ENCODE measurements around the gene CLEC2A. TPM values are rescaled to one million over a fixed set of nuclear protein-coding genes. Genes with fewer than 3 reads are reported as not detected.

The CLEC2A gene
- total and polyA plus RNA-seq, 4 donors = not detected

DNA sequence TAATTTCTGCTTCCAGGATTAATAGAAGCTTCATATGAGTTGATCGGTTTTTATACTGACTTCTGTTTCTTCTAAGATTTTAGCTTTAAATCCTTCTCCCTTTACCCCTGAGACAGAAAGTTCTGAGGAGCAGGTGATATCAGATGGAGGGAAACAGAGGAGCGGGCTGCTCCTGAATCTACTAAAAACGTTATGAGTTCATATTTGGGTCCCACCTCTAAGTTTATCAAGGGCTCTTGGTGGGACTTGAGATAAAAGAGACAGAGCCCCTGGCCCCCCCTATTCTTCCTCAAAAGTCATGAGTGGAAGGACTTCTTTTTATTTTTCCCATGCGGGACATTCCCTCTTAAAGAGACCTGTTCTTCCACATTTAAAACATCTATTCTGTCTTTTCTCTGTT, 23.8 kb downstream of the CLEC2A start:
- TF ChIP-seq, protein P1, sequence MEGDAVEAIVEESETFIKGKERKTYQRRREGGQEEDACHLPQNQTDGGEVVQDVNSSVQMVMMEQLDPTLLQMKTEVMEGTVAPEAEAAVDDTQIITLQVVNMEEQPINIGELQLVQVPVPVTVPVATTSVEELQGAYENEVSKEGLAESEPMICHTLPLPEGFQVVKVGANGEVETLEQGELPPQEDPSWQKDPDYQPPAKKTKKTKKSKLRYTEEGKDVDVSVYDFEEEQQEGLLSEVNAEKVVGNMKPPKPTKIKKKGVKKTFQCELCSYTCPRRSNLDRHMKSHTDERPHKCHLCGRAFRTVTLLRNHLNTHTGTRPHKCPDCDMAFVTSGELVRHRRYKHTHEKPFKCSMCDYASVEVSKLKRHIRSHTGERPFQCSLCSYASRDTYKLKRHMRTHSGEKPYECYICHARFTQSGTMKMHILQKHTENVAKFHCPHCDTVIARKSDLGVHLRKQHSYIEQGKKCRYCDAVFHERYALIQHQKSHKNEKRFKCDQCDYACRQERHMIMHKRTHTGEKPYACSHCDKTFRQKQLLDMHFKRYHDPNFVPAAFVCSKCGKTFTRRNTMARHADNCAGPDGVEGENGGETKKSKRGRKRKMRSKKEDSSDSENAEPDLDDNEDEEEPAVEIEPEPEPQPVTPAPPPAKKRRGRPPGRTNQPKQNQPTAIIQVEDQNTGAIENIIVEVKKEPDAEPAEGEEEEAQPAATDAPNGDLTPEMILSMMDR (IDR thresholded peaks at IDR 0.05; ENCODE audit: control extremely low read depth, extremely low read depth) = no peak
- H3K27me3 ChIP-seq (ENCODE audit: control insufficient read depth in 3 of 3, insufficient read depth in 3 of 3, low read length in 2 of 3) = no peaks in the 10 kb centered on the region
- no peak overlapping the region for H3K4me3 ChIP-seq
- H3K9me3 ChIP-seq (ENCODE audit: control insufficient read depth in 4 of 4, insufficient read depth in 3 of 4, low read length in 3 of 4) = peaks cover 0 to 16% (median 11%) of the 10 kb centered on the region in 4 donors
- no peak for DNase-seq
- no peaks in the 10 kb centered on the region for H3K36me3 ChIP-seq (ENCODE audit: control insufficient read depth in 4 of 4, insufficient read depth in 4 of 4, low read length in 4 of 4)
- WGBS, 2 donors = 84 to 96% methylated on average over 4 of the region's 4 CpGs
- no peaks in the 10 kb centered on the region for H3K4me1 ChIP-seq (ENCODE audit: control insufficient read depth in 5 of 5, insufficient read depth in 5 of 5, low read length in 5 of 5)
- no peak for ATAC-seq (ENCODE audit: insufficient read depth, low FRiP score)
- no peak overlapping the region for H3K9ac ChIP-seq (ENCODE audit: insufficient read depth in 1 of 2, low read length in 2 of 2)
- no peak overlapping the region for H3K27ac ChIP-seq (ENCODE audit: low read depth in 1 of 2, low read length in 1 of 2)

DNA sequence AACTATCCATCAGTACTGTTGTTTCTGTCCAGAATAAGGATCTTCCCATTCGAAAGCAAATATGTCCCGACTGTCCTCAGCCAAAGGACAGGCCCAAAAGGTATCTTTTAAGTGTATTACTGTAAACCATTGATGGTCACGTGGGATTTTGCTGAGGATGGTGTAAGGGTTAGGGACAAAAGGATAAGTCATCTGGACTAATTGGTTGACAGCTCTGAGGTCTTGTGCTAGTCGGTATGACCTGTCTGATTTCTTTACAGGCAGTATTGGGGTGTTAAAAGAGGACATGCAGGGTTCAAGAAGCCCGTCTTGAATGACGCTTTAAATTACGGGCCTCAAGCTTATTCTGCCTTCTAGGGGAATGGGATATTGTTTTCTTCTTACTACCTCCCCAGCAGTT, 24.4 kb downstream of the CLEC2A start:
- H3K36me3 ChIP-seq (ENCODE audit: control insufficient read depth in 4 of 4, insufficient read depth in 4 of 4, low read length in 4 of 4) = no peaks in the 10 kb centered on the region
- no peaks in the 10 kb centered on the region for H3K4me1 ChIP-seq (ENCODE audit: control insufficient read depth in 5 of 5, insufficient read depth in 5 of 5, low read length in 5 of 5)
- no peak overlapping the region for H3K4me3 ChIP-seq

DNA sequence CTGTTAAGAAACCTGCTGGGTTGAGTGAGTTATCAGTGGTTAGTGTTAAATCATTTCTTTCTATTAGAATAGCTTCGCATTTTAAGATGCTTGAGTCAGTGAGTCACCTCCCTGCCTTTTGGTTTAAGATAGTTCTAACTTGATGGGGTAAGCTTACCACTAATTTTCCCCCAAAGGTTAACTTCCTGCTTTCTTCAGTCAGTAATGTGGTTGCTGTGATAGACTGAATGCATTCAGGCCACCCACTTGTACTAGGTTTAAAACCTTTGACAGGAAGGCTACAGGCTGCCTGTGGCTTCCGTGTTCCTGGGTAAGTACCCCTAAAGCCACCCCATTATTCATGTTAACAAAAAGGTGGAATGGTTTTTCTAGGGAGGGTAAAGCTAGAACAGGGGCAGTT, 25.3 kb downstream of the CLEC2A start:
- Histone ChIP-seq H3K36me3 (ENCODE audit: control insufficient read depth in 4 of 4, insufficient read depth in 4 of 4, low read length in 4 of 4) (no peaks in the 10 kb centered on the region), H3K9ac (ENCODE audit: insufficient read depth in 1 of 2, low read length in 2 of 2) (no peak overlapping the region), H3K27ac (ENCODE audit: low read depth in 1 of 2, low read length in 1 of 2) (no peak overlapping the region), H3K9me3 (ENCODE audit: control insufficient read depth in 4 of 4, insufficient read depth in 3 of 4, low read length in 3 of 4) (peaks cover 0 to 15% (median 11%) of the 10 kb centered on the region in 4 donors), H3K4me1 (ENCODE audit: control insufficient read depth in 5 of 5, insufficient read depth in 5 of 5, low read length in 5 of 5) (no peaks in the 10 kb centered on the region), H3K27me3 (ENCODE audit: control insufficient read depth in 3 of 3, insufficient read depth in 3 of 3, low read length in 2 of 3) (no peaks in the 10 kb centered on the region), H3K4me3 (no peak overlapping the region)
- DNase-seq (no peak), ATAC-seq (ENCODE audit: insufficient read depth, low FRiP score) (peak; percentile 19)
- TF ChIP-seq, protein P1 (IDR thresholded peaks at IDR 0.05; ENCODE audit: control extremely low read depth, extremely low read depth) = no peak
- 58 to 68% methylated on average over 2 of the region's 2 CpGs for WGBS, 2 donors

More for the DNA sequence above, 24.4 kb downstream of the CLEC2A start:
- H3K9me3 ChIP-seq (ENCODE audit: control insufficient read depth in 4 of 4, insufficient read depth in 3 of 4, low read length in 3 of 4) = peaks cover 0 to 16% (median 11%) of the 10 kb centered on the region in 4 donors
- TF ChIP-seq, protein P1 (IDR thresholded peaks at IDR 0.05; ENCODE audit: control extremely low read depth, extremely low read depth) = no peak
- DNase-seq = no peak
- ATAC-seq (ENCODE audit: insufficient read depth, low FRiP score) = no peak
- H3K27me3 ChIP-seq (ENCODE audit: control insufficient read depth in 3 of 3, insufficient read depth in 3 of 3, low read length in 2 of 3) = no peaks in the 10 kb centered on the region
- H3K9ac ChIP-seq (ENCODE audit: insufficient read depth in 1 of 2, low read length in 2 of 2) = no peak overlapping the region
- H3K27ac ChIP-seq (ENCODE audit: low read depth in 1 of 2, low read length in 1 of 2) = no peak overlapping the region
- WGBS, 2 donors = 95 to 96% methylated on average over 7 of the region's 7 CpGs
